Esophagus muscularis mucosa (tissue), 4 donors: ENCODE measurements around the gene FAM193A.

Experiments
- CTCF ChIP-seq, 3 experiments: fragments of 200-600 bp in 2 of 3; fragments of 450-650 bp in 1 of 3; sonication (generic) in 2 of 3; IDR thresholded peaks; one replicate each; pipeline ENCODE4 v1.5.1; 2017 to 2019; ENCODE audit warnings: antibody characterized with exemption in 3 of 3, mild to moderate bottlenecking in 2 of 3, moderate library complexity in 1 of 3
- EP300 ChIP-seq: sonication (generic); formaldehyde crosslinking; IDR thresholded peaks from one replicate; pipeline ENCODE4 v1.6.1; 2017; ENCODE audit warnings: antibody characterized with exemption
- POLR2A ChIP-seq: fragments of 450-650 bp; IDR thresholded peaks from one replicate; pipeline ENCODE4 v1.6.1; 2017; ENCODE audit warnings: antibody characterized with exemption, moderate library complexity, mild to moderate bottlenecking, low read depth

- TF ChIP-seq EP300, result no peak
- no peak for TF ChIP-seq CTCF (IDR thresholded peaks at IDR 0.05)
- no peak for TF ChIP-seq POLR2A
Observed at GRCh38 chr4:2643555-2643954, 107.1 kb downstream of the FAM193A start.
